Right lobe of liver (tissue), 4 donors: ENCODE data around the gene ARL6IP4.

Experiments
- CTCF ChIP-seq, 4 donors: fragments of 200-600 bp in 3 of 4; fragments of 450-650 bp in 1 of 4; IDR thresholded peaks; one replicate each; pipeline versions ENCODE4 v1.5.1 to v1.8.0; 2016 to 2022; ENCODE audit warnings: antibody characterized with exemption in 4 of 4, mild to moderate bottlenecking in 2 of 4
- POLR2A ChIP-seq: fragments of 450-650 bp; IDR thresholded peaks from one replicate; pipeline ENCODE4 v1.6.1; 2017; ENCODE audit warnings: antibody characterized with exemption, mild to moderate bottlenecking
- donor health status: DM: no; HTN: no; CAD: no.
- donor health status: DM: no; HTN: no; CAD: no.
- donor health status: DM: no; HTN: yes; CAD: no.

- TF ChIP-seq CTCF (IDR thresholded peaks at IDR 0.05) (no peak), POLR2A (no peak)
Observed at GRCh38 chr12:123028475-123028874, 48.0 kb downstream of the ARL6IP4 start.
